Superior temporal gyrus (tissue), 1 donor: ENCODE results near the gene ZMYM2.
"Not testable (repeated sequence)": the region's sequence is repeated elsewhere in the genome, so short reads cannot be mapped to it uniquely, and the experiment has no call there.

Experiments
- DNase-seq: peaks from one replicate; pipeline ENCODE4 v3.0.0-alpha.2; 2016; ENCODE audit errors: extremely low spot score

The ZMYM2 gene

DNA sequence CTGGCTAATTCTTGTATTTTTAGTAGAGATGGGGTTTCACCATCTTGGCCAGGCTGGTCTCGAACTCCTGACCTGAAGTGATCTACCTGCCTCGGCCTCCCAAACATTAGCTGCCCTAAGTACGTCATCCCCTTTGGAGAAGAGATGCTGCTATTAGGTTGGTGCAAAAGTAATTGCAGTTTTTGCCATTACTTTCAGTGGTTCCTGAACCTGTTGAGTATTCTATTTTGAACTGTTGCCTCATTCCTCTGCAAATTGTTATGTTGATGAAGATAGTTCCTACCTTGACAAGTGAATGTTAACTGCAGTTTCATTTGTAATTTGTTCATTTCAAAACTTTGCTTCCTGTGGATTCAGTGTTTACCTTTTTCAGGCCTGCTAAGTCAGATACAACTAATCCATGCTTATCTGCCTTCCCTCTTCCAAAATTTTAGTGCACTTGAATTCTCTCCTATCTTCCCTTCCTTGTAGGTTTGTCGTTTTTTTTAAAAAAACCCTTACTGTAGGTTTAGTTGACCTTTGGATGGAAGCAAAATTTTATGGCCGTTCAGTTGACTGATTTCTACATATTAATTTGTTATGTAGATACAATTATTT, 24.0 kb downstream of the ZMYM2 start:
- no peak for DNase-seq

DNA sequence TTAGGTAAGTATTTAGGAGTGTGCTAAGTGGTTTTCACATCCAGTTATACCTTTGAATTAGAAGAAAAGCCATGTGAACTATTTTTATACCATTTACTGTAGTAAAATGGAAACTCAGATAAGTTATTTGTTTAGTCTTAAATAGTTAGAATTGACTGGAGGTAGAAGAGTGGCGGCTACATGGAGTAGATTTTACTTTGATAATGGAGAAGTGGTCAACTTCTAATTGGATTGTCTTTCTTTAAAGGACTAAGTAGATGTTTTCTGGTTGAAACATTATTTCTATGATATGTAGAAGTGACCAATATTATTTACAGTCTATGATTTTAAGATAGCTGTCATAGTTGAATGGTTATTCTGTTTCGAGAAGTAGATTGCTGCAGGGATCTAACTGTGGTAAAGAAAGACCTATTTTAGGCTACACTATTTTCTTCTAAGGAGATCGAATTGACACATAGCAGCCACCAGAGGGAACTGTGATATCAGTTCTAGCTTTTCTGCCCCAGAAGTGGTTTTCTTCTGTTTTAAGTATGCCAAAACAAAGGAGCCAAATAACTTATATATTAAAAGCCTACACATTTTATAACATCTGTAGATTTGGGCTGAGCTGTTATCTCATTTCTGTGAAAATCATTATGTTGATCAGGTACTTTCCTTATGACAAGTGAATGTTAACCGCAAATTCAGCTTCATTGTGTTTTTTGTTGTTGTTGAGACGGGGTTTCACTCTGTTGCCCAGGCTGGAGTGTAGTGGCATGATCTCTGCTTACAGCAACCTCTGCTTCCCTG, 26.1 kb downstream of the ZMYM2 start:
- DNase-seq = no peak

DNA sequence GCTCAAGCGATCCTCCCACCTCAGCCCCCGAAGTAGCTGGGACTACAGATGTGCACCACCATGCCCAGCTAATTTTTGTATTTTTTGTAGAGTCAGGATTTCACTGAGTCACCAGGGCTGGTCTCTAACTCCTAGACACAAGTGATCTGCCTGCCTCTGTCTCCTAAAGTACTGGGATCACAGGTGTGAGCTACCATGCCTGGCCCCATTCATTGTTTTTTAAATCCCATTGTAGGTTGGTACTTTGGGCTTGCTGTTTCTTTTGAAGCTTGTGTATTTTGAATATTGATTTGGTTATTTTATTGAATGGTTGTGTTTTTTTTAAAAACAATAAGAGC, 26.7 kb downstream of the ZMYM2 start:
- DNase-seq = no peak

DNA sequence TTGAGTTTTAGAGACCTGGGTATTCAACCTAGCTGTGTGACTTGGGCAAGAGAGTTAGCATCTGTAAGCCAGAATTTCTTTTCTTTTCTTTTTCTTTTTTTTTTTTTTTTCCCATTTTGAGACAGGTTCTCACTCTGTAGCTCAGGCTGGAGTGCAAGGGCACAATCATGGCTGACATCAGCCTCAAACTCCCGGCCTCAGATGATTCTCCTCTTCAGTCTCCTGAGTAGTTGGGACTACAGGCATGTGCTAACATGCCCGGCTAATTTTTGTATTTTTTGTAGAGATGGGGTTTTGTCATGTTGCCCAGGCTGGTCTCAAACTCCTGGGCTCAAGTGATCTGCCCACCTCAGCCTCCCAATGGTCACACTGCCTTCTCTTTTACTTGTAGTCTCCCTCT, 33.0 kb downstream of the ZMYM2 start:
- no peak for DNase-seq

DNA sequence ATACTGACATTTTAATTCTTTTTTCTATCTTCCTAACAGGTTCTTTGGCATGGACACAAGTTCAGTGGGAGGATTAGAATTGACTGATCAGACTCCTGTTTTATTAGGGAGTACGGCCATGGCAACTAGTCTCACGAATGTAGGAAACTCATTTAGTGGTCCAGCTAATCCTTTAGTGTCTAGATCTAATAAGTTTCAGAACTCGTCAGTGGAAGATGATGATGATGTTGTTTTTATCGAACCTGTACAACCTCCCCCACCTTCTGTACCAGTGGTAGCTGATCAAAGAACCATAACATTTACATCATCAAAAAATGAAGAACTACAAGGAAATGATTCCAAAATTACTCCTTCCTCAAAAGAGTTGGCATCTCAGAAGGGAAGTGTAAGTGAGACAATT, 34.5 kb downstream of the ZMYM2 start:
- peak; percentile 8 for DNase-seq

DNA sequence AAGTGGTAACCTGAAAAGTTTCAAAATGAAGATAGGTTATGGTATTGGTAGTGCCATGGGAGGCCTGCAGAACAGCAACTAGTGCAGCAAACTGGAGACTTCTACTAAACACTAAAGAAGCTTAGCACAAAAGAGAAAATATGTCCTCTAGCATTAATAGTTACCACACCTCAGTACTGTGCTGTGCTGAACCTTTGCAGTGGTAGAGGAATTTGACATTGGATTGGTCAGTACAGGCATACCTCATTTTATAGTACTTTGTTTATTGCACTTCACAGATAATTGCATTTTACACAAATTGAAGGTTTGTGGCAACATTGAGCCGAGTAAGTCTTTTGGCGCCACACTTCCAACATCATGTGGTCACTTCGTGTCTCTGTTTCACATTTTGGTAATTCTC, 40.4 kb downstream of the ZMYM2 start:
- peak; percentile 3 for DNase-seq

DNA sequence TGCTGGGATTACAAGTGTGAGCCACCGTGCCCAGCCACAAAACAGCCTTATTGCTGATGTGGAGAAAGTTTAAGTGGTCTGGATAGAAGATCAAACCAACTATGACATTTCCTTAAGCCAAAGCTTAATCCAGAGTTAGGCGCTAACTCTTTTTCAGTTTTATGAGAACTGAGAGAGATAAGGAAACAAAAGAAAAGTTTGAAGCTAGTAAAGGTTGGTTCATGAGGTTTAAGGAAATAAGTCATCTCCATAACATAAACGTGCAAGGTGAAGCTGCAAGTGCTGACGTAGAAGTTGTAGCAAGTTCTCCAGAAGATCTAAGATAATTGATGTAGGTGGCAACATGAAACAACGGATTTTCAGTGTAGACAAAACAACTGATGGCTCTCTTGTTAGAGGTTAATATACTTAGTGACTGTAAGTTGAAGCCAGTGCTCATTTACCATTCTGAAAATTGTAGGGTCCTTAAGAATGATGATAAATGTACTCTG, 41.6 kb downstream of the ZMYM2 start:
- DNase-seq = no peak

DNA sequence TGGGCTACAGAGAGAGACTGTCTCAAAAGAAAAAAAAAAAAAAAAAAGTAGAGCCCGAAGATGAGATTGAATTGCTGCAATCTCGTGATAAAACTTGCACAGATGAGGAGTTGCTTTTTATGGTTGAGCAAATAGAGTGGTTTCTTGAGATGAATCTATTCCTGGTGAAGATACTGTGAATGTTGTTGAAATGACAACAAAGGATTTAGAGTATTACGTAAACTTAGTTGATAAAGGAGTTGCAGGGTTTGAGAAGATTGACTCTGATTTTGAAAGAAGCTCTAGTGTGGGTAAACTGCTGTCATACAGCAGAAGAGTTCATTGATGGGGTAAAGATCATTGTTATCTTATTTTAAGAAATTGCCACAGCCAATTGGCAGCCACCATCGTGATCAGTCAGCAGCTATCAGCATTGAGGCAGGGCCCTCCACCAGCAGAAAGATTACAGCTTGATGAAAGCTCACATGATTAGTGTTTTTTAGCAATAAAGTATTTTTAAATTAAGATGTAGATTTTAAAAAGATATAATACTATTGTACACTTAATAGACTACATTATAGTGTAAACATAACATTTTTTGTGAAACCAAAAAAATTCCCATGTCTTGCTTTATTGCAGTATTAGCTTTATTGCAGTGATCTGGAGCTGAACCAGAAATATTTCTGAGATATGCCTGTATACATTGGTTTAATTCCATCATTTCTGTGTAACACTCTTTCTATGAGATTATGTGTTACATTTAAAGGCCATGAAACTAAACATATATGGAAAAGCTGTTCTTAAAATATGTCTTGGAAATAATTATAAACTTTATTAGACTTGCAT, 43.1 kb downstream of the ZMYM2 start:
- DNase-seq = no peak

DNA sequence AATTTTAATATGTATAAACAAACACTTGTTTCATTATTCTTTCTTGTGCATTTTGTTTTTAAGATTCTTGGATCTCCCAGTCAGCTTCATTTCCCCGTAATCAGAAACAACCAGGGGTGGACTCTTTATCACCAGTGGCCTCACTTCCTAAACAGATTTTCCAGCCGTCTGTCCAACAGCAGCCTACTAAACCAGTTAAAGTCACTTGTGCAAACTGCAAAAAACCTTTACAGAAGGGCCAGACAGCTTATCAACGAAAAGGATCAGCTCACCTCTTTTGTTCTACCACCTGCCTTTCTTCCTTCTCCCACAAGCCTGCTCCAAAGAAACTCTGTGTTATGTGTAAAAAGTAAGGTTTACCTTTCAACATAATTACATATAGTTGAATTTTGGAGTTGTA, 44.3 kb downstream of the ZMYM2 start:
- DNase-seq = no peak

DNA sequence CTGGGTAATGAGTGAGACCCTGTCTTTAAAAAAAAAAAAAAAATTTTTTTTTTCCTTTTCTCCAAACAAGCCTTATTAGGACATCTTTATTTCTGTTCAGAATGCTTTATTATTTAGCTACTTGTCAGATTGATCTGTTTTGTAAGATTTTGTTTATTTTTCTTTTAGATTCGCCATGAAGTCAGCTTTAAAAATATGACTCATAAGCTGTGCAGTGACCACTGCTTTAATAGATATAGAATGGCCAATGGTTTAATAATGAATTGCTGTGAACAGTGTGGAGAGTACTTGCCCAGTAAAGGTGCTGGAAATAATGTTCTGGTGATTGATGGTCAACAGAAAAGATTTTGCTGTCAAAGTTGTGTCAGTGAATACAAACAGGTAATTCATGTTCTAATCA, 47.7 kb downstream of the ZMYM2 start:
- DNase-seq = no peak

DNA sequence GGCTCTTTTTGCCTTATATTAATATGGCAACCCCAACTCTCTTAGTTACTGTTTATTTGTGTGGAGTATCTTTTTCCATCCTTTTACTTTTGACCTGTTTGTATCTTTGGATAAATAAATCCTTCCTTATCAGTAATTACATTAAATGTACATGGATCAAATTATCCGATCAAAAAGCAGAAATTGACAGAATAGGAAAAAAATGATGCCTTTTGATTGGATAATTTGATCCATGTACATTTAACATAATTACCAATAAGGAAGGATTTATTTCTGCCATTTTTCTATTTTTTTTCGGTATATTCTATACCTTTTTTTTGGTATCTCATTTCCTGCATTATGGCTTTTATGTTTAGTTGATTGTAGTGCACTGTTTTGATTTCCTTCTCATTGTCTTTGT, 57.2 kb downstream of the ZMYM2 start:
- no peak for DNase-seq

DNA sequence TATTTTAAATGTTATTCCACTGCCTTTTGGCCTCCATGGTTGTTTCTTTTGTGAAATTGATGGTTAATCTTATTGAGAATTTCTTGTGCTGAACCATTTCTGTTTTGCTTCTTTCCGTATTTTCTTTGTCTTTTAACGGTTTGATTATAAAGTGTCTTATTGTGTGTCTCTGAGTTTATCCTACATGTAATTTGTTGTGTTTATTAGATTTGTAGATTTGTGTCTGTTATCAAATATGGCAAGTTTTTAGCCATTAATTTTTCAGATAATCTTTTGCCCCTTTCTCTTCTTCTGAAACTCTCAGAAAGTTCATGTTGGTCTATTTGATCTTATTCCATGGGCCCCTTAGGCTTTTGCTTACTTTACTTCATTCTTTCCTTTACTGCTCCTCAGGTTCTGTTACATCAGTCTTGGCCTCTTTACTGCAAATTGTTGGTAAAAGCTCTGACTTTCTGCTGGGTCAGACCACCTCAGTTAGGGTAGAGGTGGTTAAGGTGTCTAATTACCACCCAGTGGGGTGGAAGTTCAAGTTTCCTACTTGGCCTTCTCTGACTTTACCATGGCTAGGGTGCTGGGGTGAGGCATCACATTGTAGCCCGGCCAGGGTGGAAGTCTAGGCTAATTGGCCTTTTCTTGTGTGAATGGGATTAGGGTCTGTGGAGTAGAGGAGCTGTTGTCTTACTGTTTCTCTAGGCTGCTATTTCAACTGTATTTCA, 58.3 kb downstream of the ZMYM2 start:
- DNase-seq = no peak

DNA sequence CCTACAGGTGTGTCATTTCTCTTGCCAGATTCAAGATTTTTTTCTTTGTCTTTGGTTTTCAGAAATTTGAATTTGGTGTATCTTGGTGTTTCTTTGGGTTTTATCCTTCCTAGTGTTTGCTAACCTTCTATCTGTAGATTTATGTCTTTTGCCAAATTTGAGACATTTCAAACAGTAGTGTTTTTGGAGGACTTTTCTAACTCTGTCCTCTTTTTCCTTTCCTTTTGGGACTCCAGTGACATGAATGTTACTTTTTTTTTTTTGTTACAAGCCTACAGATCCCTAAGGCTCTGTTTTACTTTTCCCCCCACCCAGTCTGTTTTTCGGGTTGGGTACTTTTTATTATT, 58.8 kb downstream of the ZMYM2 start:
- no peak for DNase-seq

DNA sequence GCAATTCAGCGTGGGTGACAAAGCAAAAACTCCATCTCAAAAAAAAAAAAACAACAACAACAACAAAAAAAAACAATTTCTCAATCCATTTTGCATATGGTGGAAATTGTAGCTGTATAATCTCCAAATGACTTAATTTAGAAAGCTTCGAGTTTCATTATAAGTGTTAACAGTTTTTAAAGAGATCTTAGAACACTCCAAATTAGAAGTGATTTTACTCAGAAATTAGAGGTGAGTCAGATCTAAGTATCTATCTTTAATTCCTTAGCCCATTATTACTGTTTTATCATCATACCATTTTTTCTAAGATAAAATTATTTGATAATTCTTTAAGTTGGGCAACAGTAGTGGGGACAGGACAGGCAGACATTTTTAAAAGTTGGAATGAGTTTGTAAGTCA, 60.5 kb downstream of the ZMYM2 start:
- no peak for DNase-seq

DNA sequence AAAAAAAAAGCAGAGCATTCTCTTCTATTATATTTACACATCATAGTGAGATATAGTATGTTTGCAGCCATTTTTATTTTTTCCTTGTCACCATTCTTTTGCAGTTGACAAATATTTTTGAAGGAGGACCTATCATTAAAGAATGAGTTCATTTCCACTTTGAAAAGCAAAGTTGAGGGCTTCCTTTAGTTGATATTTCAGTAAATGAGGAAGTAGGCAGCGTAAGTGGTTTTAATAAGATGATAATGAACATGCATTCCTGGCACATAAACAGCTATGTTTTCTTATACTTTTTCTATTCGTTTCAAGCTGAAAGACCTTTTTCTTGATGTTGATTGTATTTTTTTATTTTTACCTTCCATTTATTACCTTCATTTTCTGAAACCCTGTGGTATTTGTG, 66.2 kb downstream of the ZMYM2 start:
- DNase-seq = no peak

DNA sequence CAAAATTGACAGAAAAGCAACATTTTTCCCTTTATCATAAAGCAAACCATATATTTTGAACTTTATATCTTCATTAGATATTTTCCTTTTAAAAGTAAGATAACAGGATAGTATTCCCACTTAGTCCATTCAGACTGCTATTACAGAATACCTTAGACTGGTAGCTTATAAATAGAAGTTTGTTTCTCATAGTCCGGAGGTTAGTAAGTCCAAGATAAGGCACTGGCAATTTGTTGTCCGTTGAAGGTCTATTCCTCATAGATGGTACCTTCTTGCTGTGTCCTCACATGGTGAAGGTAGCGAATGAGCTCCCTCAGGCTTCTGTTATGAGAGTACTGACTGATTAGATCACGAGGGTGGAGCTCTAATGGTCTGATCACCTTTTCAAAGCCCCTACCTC, 70.4 kb downstream of the ZMYM2 start:
- no peak for DNase-seq

DNA sequence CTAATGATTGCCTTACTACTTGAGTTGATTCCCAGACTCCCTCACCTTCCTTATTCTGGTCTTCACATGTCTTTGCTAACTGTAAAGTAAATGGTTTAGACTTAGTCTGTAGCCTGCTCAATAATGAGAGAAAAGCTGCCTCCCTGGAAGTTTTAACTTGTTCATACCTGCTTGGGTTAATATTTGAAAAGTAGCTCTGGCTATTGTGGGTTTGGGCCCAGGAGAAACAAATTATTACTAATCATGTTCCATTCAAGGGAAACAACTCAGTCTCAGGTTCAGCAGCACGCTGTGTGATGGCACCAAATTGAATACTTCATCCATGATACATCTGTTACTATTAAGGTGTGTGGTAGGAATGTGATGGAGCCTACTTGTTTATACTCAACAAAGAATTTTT, 75.0 kb downstream of the ZMYM2 start:
- no peak for DNase-seq

DNA sequence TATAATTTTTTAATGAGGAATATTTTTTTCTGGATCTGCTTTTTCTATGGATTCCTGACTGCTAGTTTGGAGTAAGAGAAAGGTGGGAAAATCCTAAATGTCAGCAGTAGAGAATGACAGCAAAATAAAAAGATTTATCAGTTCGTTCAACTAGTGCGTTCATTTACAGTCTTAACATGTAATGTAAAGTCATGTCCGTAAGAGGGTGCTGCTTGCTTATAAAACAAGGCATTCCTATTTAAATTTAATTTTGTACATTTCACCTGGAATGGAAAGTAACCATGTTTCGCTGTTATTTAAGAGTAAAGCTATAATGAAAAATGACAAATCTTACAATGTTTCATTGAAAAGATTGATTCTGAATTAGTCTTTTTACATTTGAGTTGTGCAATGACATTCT, 76.6 kb downstream of the ZMYM2 start:
- no peak for DNase-seq

DNA sequence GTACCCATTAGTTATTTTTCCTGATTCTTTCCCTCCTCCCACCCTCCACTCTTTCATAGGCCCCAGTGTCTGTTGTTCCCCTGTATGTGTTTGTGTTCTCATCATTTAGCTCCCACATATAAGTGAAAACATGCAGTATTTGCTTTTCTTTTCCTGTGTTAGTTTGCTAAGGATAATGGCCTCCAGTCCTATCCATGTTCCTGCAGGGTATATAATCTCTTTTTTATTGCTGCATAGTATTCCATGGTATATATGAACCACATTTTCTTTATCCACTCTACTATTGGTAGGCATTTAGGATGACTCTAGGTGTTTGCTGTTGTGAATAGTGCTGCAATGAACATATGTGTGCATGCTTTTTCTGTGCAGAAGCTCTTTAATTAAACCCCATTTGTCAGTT, 79.4 kb downstream of the ZMYM2 start:
- no peak for DNase-seq

DNA sequence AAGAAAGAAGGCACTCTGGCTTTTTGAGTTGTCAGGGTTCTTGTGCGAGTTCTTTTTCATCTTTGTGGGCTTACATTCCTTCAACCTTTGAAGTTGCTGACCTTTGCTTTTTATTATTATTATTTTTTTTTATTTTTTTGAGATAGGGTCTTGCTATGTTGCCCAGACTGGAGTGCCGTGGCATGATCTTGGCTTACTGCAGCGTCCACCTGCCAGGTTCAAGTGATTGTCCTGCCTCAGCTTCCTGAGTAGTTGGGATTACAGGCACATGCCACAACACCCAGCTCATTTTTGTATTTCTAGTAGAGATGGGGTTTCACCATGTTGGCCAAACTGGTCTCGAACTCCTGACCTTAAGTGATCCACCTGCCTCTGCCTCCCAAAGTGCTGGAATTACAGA, 84.1 kb downstream of the ZMYM2 start:
- not testable (repeated sequence) for DNase-seq

DNA sequence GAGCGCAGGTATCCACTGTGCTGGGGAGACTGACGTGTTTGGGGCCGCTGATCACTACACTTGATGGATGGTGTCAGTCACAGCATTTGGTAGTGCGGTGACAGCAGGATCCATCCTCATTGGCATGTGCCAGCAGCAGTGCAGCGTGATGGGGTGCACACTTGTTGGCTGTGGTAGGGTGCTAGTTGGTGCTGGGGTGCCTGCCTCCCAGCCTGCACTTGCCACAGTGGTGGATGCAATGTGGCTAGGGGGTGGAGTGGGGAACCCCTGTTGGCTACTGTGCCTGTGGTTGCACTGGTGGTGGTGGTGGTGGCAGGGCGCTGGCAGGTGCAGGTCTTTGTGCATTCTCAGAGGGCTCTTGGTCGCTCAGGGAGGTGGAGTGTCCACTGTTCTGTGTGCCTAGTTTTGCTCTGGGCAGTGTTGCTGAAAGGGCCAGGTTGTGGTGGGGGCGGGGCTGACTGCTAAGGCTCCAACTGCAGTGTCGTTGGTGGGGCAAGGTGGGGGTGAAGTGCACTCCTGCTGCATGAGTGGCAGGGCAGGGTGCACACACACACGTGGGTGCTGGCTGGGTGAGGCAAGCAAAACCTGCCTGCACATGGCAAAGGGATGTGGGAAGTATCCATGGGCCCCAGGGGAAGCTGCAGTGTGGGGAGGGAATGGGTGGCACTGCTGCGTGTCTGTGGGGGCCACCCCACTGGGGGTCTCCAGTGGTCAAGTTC, 84.8 kb downstream of the ZMYM2 start:
- no peak for DNase-seq

DNA sequence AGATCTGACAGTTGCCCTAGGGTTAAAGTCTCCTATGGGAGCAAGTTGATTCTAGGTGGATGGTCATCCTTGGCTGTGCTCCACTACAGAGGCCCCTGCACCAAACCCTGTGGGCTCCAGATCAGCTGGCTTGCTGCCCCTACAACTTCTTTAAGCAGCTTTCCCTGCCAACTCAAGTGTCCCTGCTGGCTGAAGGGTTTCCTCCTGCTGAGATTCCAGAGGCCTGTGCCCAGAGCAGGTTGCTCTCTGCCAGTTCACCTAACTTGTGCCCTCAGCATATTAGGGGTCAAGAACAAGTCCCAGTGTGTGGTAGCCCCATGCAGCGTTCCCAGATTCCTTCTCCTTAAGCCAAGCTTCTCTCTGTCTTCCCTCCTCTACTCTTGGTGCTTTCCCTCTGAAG, 85.6 kb downstream of the ZMYM2 start:
- no peak for DNase-seq
